HUES48 (cell line): ENCODE results near the gene KHNYN.

Source experiments
- H3K27ac ChIP-seq: one replicate; pipeline ENCODE4 v1.7.0; 2013; ENCODE audit warnings: low read depth, low read length, inconsistent platforms
- H3K27me3 ChIP-seq: 2 replicates; pipeline ENCODE4 v1.6.1; 2013; ENCODE audit warnings: mild to moderate bottlenecking, low read length; ENCODE audit not compliant: control insufficient read depth, insufficient read depth
- H3K36me3 ChIP-seq: 2 replicates; pipeline ENCODE4 v1.6.1; 2013; ENCODE audit warnings: low read length; ENCODE audit not compliant: control insufficient read depth, insufficient read depth
- H3K4me1 ChIP-seq: 2 replicates; pipeline ENCODE4 v1.6.1; 2013; ENCODE audit warnings: mild to moderate bottlenecking, low read length; ENCODE audit not compliant: control insufficient read depth, insufficient read depth
- H3K4me3 ChIP-seq: 2 replicates; pipeline ENCODE4 v1.5.1; 2013; ENCODE audit warnings: mild to moderate bottlenecking, low read depth, low read length
- H3K9ac ChIP-seq: 2 replicates; pipeline ENCODE4 v1.6.1; 2013; ENCODE audit warnings: mild to moderate bottlenecking, low read depth, low read length, moderate library complexity
- H3K9me3 ChIP-seq: 2 replicates; pipeline ENCODE4 v1.6.1; 2013; ENCODE audit warnings: low read length; ENCODE audit not compliant: control insufficient read depth, insufficient read depth

The KHNYN gene

DNA sequence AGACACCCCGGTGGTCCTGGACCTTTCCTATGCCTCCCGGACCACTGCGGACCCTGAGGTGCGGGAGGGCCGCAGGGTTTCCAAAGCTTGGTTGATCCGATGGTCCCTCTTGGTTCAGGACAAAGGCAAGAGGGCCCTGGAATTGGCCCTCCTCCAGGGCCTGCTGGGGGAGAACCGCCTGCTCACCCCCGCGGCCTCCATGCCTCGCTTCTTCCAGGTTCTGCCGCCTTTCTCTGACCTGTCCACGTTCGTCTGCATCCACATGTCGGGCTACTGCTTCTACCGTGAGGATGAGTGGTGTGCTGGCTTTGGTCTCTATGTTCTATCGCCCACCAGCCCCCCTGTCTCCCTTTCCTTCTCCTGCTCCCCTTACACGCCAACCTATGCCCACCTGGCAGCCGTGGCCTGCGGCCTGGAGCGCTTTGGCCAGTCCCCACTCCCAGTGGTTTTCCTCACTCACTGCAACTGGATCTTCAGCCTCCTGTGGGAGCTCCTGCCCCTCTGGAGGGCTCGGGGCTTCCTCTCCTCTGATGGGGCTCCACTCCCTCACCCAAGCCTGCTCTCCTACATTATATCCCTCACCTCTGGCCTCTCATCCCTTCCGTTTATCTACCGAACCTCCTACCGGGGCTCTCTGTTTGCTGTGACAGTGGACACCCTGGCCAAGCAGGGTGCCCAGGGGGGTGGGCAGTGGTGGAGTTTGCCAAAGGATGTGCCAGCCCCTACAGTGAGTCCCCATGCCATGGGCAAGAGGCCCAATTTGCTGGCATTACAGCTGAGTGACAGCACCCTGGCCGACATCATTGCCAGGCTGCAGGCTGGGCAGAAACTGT is 14.1 kb upstream of the KHNYN start:
- 0 out of 2 replicates have a peak, but pooled peaks cover 8% of the 10 kb centered on the region for H3K27me3 ChIP-seq
- H3K9me3 ChIP-seq = no peaks in the 10 kb centered on the region
- no peak overlapping the region for H3K27ac ChIP-seq
- peaks cover 30% of the 10 kb centered on the region for H3K36me3 ChIP-seq
- H3K4me3 ChIP-seq = no peak overlapping the region
- no peak overlapping the region for H3K9ac ChIP-seq
- H3K4me1 ChIP-seq = no peaks in the 10 kb centered on the region

DNA sequence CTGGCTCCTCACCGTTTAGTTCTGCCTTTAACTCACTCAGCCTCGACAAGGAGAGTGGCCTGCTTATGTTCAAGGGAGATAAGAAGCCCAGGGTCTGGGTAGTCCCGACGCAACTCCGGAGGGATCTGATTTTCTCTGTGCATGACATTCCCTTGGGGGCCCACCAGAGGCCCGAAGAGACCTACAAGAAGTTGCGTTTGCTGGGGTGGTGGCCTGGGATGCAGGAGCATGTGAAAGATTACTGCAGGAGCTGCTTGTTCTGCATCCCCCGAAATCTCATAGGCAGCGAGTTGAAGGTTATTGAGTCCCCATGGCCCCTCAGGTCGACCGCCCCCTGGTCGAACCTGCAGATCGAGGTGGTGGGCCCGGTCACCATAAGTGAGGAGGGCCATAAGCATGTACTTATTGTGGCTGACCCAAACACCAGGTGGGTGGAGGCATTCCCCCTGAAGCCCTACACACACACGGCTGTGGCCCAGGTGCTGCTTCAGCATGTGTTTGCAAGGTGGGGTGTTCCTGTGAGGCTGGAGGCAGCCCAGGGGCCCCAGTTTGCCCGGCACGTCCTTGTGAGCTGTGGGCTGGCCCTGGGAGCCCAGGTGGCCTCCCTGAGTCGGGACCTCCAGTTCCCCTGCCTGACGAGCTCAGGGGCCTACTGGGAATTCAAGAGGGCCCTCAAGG is 13.4 kb upstream of the KHNYN start:
- no peaks in the 10 kb centered on the region for H3K4me1 ChIP-seq
- H3K9ac ChIP-seq = no peak overlapping the region
- H3K27ac ChIP-seq = no peak overlapping the region

DNA sequence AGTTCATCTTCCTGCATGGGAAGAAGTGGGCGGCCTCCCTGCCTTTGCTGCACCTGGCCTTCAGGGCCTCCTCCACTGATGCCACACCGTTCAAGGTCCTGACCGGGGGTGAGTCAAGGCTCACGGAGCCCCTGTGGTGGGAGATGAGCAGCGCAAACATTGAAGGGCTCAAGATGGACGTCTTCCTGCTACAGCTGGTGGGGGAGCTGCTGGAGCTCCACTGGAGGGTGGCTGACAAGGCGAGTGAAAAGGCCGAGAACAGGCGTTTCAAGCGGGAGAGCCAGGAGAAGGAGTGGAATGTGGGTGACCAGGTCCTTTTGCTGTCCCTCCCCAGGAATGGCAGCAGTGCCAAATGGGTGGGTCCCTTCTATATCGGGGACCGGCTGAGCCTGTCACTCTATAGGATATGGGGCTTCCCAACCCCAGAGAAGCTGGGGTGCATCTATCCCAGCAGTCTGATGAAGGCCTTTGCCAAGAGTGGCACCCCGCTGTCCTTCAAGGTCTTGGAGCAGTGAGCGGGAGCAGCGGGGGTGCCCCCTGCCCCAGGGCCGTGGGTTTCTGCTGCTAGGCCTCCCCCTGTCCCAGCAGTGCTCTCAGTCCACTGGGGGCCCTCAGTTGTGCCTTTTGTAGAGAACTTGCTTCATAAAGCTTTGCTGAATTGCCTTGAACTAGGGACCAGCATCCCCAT is 12.7 kb upstream of the KHNYN start:
- H3K36me3 ChIP-seq = peaks cover 30% of the 10 kb centered on the region
- H3K4me1 ChIP-seq = no peaks in the 10 kb centered on the region
- H3K27me3 ChIP-seq = 0 out of 2 replicates have a peak, but pooled peaks cover 11% of the 10 kb centered on the region
- no peak overlapping the region for H3K4me3 ChIP-seq
- H3K27ac ChIP-seq = no peak overlapping the region
- H3K9me3 ChIP-seq = no peaks in the 10 kb centered on the region
- no peak overlapping the region for H3K9ac ChIP-seq

More for the DNA sequence above, 13.4 kb upstream of the KHNYN start:
- Histone ChIP-seq H3K4me3 (no peak overlapping the region), H3K9me3 (no peaks in the 10 kb centered on the region), H3K36me3 (peaks cover 30% of the 10 kb centered on the region), H3K27me3 (0 out of 2 replicates have a peak, but pooled peaks cover 8% of the 10 kb centered on the region)

DNA sequence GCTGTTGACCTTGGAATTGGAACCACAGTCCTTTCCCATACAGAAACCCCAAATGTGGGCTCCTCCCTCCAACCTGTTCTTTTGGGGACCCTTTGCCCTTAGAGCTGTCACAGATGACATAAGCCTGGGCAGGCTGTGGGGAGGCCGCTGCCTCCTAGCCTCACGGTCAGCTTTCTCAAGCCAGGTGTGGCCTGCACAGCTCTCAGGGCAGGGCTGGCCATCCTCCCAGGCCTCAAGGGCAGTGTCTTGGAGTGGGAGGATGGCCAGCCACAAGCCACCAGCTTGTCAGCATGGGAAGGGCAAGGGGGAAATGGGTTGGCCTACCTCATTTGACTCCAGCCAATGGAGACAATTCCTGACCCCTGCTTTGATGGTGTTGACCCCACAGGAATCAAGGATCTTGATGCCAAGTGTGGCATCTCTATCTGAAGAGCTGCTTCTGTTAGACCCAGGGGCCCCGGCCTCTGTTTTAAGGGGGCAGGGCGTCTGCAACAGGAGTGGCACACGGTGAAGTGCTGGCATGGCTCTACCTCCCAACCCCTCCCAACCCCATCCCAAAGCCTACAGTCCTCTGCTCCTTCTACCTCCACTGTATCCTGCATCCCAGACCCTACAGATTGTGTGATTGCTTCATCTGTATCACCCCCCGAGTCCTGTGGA is 11.8 kb upstream of the KHNYN start:
- H3K36me3 ChIP-seq = peaks cover 25% of the 10 kb centered on the region
- no peak overlapping the region for H3K27ac ChIP-seq
- no peak overlapping the region for H3K9ac ChIP-seq
- H3K4me3 ChIP-seq = no peak overlapping the region
- H3K9me3 ChIP-seq = no peaks in the 10 kb centered on the region
- H3K4me1 ChIP-seq = no peaks in the 10 kb centered on the region
- H3K27me3 ChIP-seq = 0 out of 2 replicates have a peak, but pooled peaks cover 12% of the 10 kb centered on the region

DNA sequence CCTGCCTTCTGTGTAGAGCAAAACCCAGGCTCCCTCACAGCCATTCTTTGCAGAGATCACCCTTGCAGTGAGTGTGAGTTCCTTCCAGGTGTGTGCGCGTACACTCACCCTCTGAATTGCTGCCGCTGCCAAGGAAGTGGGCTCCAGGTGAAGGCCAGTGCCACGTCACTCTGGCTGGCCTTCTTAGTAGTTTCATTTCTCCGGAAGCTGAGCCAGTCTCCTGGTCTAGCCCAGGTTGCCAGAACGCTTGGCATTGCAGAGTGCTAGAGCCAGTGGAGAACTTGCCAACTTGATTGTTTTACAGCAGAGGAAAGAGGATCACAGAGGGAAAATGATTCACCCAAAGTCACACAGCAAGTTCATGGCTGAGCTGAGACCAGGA is 11.3 kb upstream of the KHNYN start:
- no peak overlapping the region for H3K27ac ChIP-seq
- H3K4me3 ChIP-seq = no peak overlapping the region
- peaks cover 20% of the 10 kb centered on the region for H3K36me3 ChIP-seq
- no peak overlapping the region for H3K9ac ChIP-seq
- H3K27me3 ChIP-seq = 0 out of 2 replicates have a peak, but pooled peaks cover 12% of the 10 kb centered on the region
- H3K4me1 ChIP-seq = no peaks in the 10 kb centered on the region
- no peaks in the 10 kb centered on the region for H3K9me3 ChIP-seq

DNA sequence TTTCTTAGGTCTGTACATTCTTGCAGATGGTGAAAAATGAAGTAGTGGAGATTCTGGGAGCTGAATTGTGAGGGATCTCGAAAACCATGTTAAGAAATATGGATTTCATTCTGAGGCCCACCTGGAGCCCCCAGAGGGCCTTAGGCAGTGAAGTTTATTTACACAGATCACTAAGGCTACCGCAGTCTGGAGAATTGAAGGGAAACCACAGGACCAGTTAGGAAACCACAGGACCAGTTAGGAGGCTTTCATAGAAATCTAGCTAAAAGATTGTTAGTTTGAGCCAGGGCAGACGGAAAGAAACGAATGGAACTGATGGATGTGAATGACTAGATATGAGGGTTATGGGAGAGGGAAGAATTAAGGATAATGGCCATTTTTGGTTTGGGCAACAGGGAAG is 7.5 kb upstream of the KHNYN start:
- Histone ChIP-seq H3K36me3 (no peaks in the 10 kb centered on the region), H3K27me3 (0 out of 2 replicates have a peak, but pooled peaks cover 12% of the 10 kb centered on the region), H3K9me3 (no peaks in the 10 kb centered on the region), H3K4me1 (0 out of 2 replicates have a peak, but pooled peaks cover 5% of the 10 kb centered on the region), H3K27ac (no peak overlapping the region), H3K4me3 (no peak overlapping the region), H3K9ac (no peak overlapping the region)

DNA sequence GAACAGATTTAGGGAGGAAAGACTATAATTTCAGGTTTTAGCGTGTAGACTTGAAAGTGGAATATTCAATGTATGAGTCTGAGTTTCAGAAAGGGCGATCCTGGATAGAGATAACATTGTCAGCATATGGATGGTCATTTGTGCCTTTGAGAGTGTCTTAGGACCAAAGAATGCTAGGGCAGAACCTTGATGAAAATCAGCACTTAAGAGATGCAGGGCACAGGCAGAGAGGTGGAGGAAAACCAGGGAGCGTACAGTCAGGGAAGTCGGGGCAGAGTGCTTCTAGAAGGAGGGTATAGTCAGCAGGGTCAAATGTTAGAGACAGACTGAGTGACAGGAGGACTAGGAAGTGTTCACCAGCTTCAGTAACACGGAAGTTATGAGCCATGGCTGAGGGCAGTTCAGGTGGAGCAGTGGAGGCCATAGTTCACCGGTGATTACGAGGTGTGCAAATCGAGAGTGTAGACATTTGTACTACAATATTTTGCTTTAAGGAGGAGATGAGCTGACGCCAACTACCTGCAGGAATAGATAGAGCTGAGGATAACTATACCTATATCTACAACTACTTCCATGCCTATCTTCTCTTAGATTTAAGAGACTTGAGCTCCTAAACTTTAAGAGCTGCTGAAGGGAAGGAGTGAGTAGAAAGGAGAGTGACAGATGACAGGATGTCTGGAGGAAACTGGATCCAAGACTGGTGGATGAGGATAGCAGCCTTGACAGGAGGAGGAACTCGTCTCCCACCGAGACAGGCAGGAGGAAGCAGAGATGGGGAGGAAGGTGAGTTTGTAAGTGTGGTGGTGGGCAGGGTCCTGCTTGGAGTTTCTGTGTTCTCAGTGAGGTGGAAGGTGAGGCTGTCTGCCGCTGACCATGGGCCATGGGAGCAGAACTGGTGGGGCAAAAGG is 6.8 kb upstream of the KHNYN start:
- 0 out of 2 replicates have a peak, but pooled peaks cover 5% of the 10 kb centered on the region for H3K4me1 ChIP-seq

DNA sequence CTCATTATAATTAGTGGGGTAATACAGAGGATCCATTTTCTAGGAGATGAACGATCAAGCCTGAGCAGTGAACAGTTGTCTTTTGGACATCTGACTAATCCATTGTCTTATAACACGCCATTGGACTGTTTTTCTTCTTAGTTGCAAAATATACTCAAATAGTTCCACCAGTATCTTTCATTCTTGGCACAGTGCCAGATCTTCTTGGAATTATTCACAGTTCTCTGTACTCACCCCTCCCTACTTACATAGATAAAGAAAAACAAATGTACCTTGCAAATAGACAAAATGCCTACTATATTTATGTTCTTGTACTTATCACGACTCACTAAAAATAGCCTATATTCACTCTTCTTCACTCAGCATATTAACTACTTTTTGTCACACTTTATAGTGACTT is 4.0 kb upstream of the KHNYN start:
- Histone ChIP-seq H3K36me3 (no peaks in the 10 kb centered on the region), H3K4me1 (peaks cover 9% of the 10 kb centered on the region; the same call in 1 of the 2 replicates), H3K9me3 (no peaks in the 10 kb centered on the region), H3K4me3 (no peak overlapping the region), H3K27me3 (peaks cover 15% of the 10 kb centered on the region; the same call in 1 of the 2 replicates), H3K27ac (no peak overlapping the region), H3K9ac (no peak overlapping the region)

More for the DNA sequence above, 6.8 kb upstream of the KHNYN start:
- Histone ChIP-seq H3K9ac (no peak overlapping the region), H3K27me3 (peaks cover 12% of the 10 kb centered on the region; the same call in 1 of the 2 replicates), H3K36me3 (no peaks in the 10 kb centered on the region), H3K4me3 (no peak overlapping the region), H3K9me3 (no peaks in the 10 kb centered on the region), H3K27ac (no peak overlapping the region)

DNA sequence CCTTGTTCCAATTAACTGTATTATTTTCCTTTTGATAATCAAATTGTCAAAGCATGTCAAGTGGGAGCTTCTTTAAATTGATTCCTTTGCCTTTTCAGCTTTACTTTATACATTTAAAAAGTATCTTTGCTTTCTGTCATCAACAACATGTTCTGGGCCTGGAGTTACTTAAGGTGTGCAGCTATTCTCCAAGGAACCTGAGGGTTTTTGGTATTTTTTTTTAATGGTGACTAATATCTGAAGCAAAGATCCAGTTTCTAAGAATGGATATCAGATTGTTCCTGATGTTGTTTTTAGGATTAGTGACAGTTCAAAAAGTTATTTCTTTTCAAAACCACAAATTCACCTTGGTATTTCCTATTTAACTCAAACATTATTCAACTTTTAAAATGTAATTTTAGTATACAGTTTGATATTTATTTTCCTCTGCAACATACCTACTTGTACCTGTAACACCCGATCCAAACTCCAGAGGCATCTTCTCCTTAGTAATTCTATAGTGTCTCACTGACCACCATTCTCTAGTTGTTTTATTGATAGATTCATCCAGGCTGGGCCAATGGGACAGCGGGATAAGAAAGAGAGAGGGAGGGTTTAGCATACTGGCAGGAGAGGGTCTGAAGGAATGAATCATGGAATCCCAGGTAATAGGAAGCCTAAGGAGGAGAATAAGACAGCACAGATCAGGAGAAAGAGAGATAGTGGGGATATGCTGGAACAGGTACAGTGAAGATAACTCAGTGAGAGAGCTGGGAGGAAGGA is 3.4 kb upstream of the KHNYN start:
- Histone ChIP-seq H3K9me3 (no peaks in the 10 kb centered on the region), H3K27ac (no peak overlapping the region), H3K4me1 (peaks cover 15% of the 10 kb centered on the region; the same call in 1 of the 2 replicates), H3K9ac (no peak overlapping the region), H3K27me3 (peaks cover 15% of the 10 kb centered on the region; the same call in 1 of the 2 replicates), H3K4me3 (no peak overlapping the region), H3K36me3 (no peaks in the 10 kb centered on the region)
